H1 (cell line): Measurements from ENCODE around the gene DLEC1. TPM values are rescaled to one million over a fixed set of nuclear protein-coding genes. Genes with fewer than 3 reads are reported as not detected.

Experiments used
- CTCF ChIA-PET: fragments of 300-600 bp; sonication (Branson Sonifier 250); formaldehyde crosslinking; loops from one replicate; lab custom pipeline; 2021; ENCODE audit not compliant: partially characterized antibody; lab: Charles Lee
- POLR2A ChIA-PET: fragments of 300-600 bp; sonication (Branson Sonifier 250); formaldehyde crosslinking; loops from one replicate; lab custom pipeline; 2021; ENCODE audit warnings: inconsistent platforms; ENCODE audit not compliant: partially characterized antibody; lab: Charles Lee
- DNase-seq, 2 experiments: peaks; one replicate each; pipeline versions ENCODE4 v3.0.0 to v3.0.0-alpha.2; 2010 to 2022; ENCODE audit warnings: low spot score in 2 of 2, low read depth in 1 of 2, mixed read lengths in 1 of 2
- FAIRE-seq: peaks from 2 replicates; lab custom pipeline; 2011; peaks lifted over from hg19 to GRCh38; lab: Jason Lieb, UNC
- H2AFZ ChIP-seq: 2 replicates; pipeline ENCODE4 v1.8.1; 2012; ENCODE audit warnings: low read length, inconsistent platforms
- H2AK5ac ChIP-seq: 2 replicates; pipeline ENCODE4 v1.6.1; 2013; ENCODE audit warnings: low read depth, low read length
- H2BK120ac ChIP-seq: replicated peaks from 2 replicates; pipeline ENCODE3; 2013; ENCODE audit warnings: low read depth, low read length, inconsistent platforms
- H2BK12ac ChIP-seq: 2 replicates; pipeline ENCODE4 v1.6.1; 2013; ENCODE audit warnings: low read depth, low read length
- H2BK15ac ChIP-seq: 2 replicates; pipeline ENCODE4 v1.6.1; 2013; ENCODE audit warnings: low read length
- H2BK20ac ChIP-seq: 2 replicates; pipeline ENCODE4 v1.6.1; 2013; ENCODE audit warnings: low read length
- H2BK5ac ChIP-seq: 2 replicates; pipeline ENCODE4 v1.6.1; 2013; ENCODE audit warnings: low read depth, low read length
- H3K14ac ChIP-seq: 2 replicates; pipeline ENCODE4 v1.6.1; 2013; ENCODE audit warnings: inconsistent platforms; ENCODE audit not compliant: insufficient read length
- H3K18ac ChIP-seq: 2 replicates; pipeline ENCODE4 v1.6.1; 2013; ENCODE audit warnings: low read length; ENCODE audit errors: extremely low read depth
- H3K23ac ChIP-seq: 2 replicates; pipeline ENCODE4 v1.6.1; 2013; ENCODE audit warnings: inconsistent platforms; ENCODE audit not compliant: insufficient read length
- H3K23me2 ChIP-seq: 2 replicates; pipeline ENCODE4 v1.6.1; 2013; ENCODE audit warnings: low read depth, low read length
- H3K27ac ChIP-seq: 2 replicates; pipeline ENCODE4 v1.6.1; 2011; ENCODE audit warnings: low read depth, low read length, inconsistent platforms
- H3K27me3 ChIP-seq, 4 experiments: replicated peaks in 1 of 4; 1 replicate in 1 of 4; 2 replicates in 3 of 4; pipeline versions ENCODE4 v1.6.1 to v1.8.1; 2011 to 2013; ENCODE audit warnings: low read length in 3 of 4, mild to moderate bottlenecking in 3 of 4, inconsistent platforms in 2 of 4, mixed read lengths in 2 of 4, moderate library complexity in 1 of 4; ENCODE audit not compliant: control insufficient read depth in 3 of 4, insufficient read depth in 3 of 4; ENCODE audit errors: extremely low read depth in 1 of 4
- H3K36me3 ChIP-seq, 4 experiments: 2 replicates each; pipeline versions ENCODE4 v1.6.1 to v1.8.1; 2011 to 2013; ENCODE audit warnings: mild to moderate bottlenecking in 4 of 4, low read length in 3 of 4, moderate library complexity in 2 of 4, control low read depth in 1 of 4, inconsistent platforms in 1 of 4; ENCODE audit not compliant: insufficient read depth in 4 of 4, control insufficient read depth in 2 of 4
- H3K4ac ChIP-seq: replicated peaks from 2 replicates; pipeline ENCODE3; 2013; ENCODE audit warnings: low read length, low read depth, mixed read lengths, inconsistent platforms; ENCODE audit not compliant: insufficient read length
- H3K4me1 ChIP-seq, 4 experiments: replicated peaks in 1 of 4; 1 replicate in 1 of 4; 2 replicates in 3 of 4; pipeline versions ENCODE4 v1.6.1 to v1.8.1; 2011 to 2013; ENCODE audit warnings: low read length in 3 of 4, inconsistent platforms in 2 of 4, mixed read lengths in 1 of 4; ENCODE audit not compliant: insufficient read depth in 4 of 4, control insufficient read depth in 3 of 4
- H3K4me2 ChIP-seq, 2 experiments: 2 replicates each; pipeline versions ENCODE4 v1.6.1 to v1.8.1; 2011 to 2013; ENCODE audit warnings: low read depth in 2 of 2, low read length in 2 of 2, control low read depth in 1 of 2, inconsistent platforms in 1 of 2, mild to moderate bottlenecking in 1 of 2; ENCODE audit not compliant: insufficient read depth in 1 of 2
- H3K4me3 ChIP-seq, 4 experiments: fragments of 200-600, 300-600 bp in 1 of 4; sonication (generic), shearing (Covaris generic), sonication (Bioruptor Twin) in 1 of 4; 2 replicates each; pipeline versions ENCODE4 v1.5.1 to v1.8.1; 2011 to 2016; ENCODE audit warnings: low read length in 4 of 4, low read depth in 3 of 4, control low read depth in 2 of 4, inconsistent platforms in 2 of 4, mild to moderate bottlenecking in 2 of 4, mixed read lengths in 1 of 4, moderate library complexity in 1 of 4; ENCODE audit not compliant: insufficient read depth in 2 of 4; ENCODE audit errors: extremely low read depth in 1 of 4
- H3K56ac ChIP-seq: replicated peaks from 2 replicates; pipeline ENCODE3; 2013; ENCODE audit warnings: low read depth, mild to moderate bottlenecking, mixed read lengths, low read length, inconsistent platforms; ENCODE audit not compliant: insufficient read length
- H3K79me1 ChIP-seq: 2 replicates; pipeline ENCODE4 v1.6.1; 2013; ENCODE audit warnings: low read depth, low read length, control low read depth
- H3K79me2 ChIP-seq, 2 experiments: 2 replicates each; pipeline versions ENCODE4 v1.6.1 to v1.8.1; 2012 to 2013; ENCODE audit warnings: low read length in 2 of 2, mild to moderate bottlenecking in 2 of 2, inconsistent platforms in 1 of 2; ENCODE audit not compliant: insufficient read depth in 2 of 2, control insufficient read depth in 1 of 2
- H3K9ac ChIP-seq, 4 experiments: replicated peaks in 1 of 4; 1 replicate in 1 of 4; 2 replicates in 3 of 4; pipeline versions ENCODE4 v1.6.1 to v1.8.1; 2011 to 2013; ENCODE audit warnings: low read depth in 3 of 4, low read length in 3 of 4, control low read depth in 2 of 4, mild to moderate bottlenecking in 2 of 4, moderate library complexity in 2 of 4, inconsistent platforms in 1 of 4; ENCODE audit errors: extremely low read depth in 1 of 4
- H3K9me3 ChIP-seq, 2 experiments: 2 replicates each; pipeline versions ENCODE4 v1.6.1 to v1.8.1; 2012 to 2013; ENCODE audit warnings: mild to moderate bottlenecking in 2 of 2, moderate library complexity in 2 of 2, control low read depth in 1 of 2, inconsistent platforms in 1 of 2, low read depth in 1 of 2, low read length in 1 of 2, mixed read lengths in 1 of 2; ENCODE audit not compliant: insufficient read depth in 2 of 2
- H4K20me1 ChIP-seq, 2 experiments: replicated peaks in 1 of 2; 2 replicates each; pipeline versions ENCODE3 to v1.8.1; 2011 to 2013; ENCODE audit warnings: inconsistent platforms in 2 of 2, low read length in 2 of 2, mild to moderate bottlenecking in 1 of 2; ENCODE audit not compliant: insufficient read depth in 2 of 2, control insufficient read depth in 1 of 2
- H4K5ac ChIP-seq: 2 replicates; pipeline ENCODE4 v1.6.1; 2013; ENCODE audit warnings: low read length, low read depth, mixed read lengths, inconsistent platforms; ENCODE audit not compliant: insufficient read length
- H4K8ac ChIP-seq: 2 replicates; pipeline ENCODE4 v1.8.0; 2013; ENCODE audit warnings: mild to moderate bottlenecking, moderate library complexity, low read length, inconsistent platforms; ENCODE audit not compliant: insufficient read depth; ENCODE audit errors: extremely low read depth
- H4K91ac ChIP-seq: replicated peaks from 2 replicates; pipeline ENCODE3; 2013; ENCODE audit warnings: low read length, mixed read lengths, inconsistent platforms; ENCODE audit not compliant: insufficient read length
- BCL11A ChIP-seq, 2 experiments: IDR thresholded peaks; one replicate each; pipeline ENCODE4 v1.6.1; 2011; ENCODE audit warnings: low read depth in 2 of 2, low read length in 2 of 2, mild to moderate bottlenecking in 2 of 2
- HDAC6 ChIP-seq: IDR thresholded peaks from one replicate; pipeline ENCODE4 v1.7.1; 2012; ENCODE audit warnings: low read depth, mild to moderate bottlenecking, inconsistent platforms, low read length, moderate library complexity
- KDM1A ChIP-seq: fragments of 200-600, 300-600 bp; sonication (generic); IDR thresholded peaks from 2 replicates; pipeline ENCODE4 v1.7.1; 2016; ENCODE audit warnings: mild to moderate bottlenecking, low read length, borderline replicate concordance
- POU5F1 ChIP-seq: IDR thresholded peaks from 2 replicates; pipeline ENCODE4 v1.6.1; 2011; ENCODE audit warnings: low read depth, mild to moderate bottlenecking, low read length, moderate library complexity
- RNF2 ChIP-seq: fragments of 200-900, 300-1000 bp; sonication (generic); IDR thresholded peaks from 2 replicates; pipeline ENCODE4 v1.7.1; 2016; ENCODE audit warnings: borderline replicate concordance, low read depth, mild to moderate bottlenecking, antibody characterized with exemption, low read length; ENCODE audit not compliant: poor library complexity, severe bottlenecking; ENCODE audit errors: missing control alignments
- RXRA ChIP-seq: IDR thresholded peaks from 2 replicates; pipeline ENCODE4 v1.6.1; 2011; ENCODE audit warnings: low read depth, mild to moderate bottlenecking, low read length, moderate library complexity; ENCODE audit not compliant: insufficient read depth
- SIN3A ChIP-seq, 2 experiments: IDR thresholded peaks in 1 of 2; conservative IDR thresholded peaks in 1 of 2; 2 replicates each; pipeline ENCODE4 v1.6.1; 2011 to 2012; ENCODE audit warnings: low read length in 2 of 2, improper control_type of control experiment in 1 of 2, low read depth in 1 of 2, mild to moderate bottlenecking in 1 of 2
- SIRT6 ChIP-seq: IDR thresholded peaks from one replicate; pipeline ENCODE4 v1.7.1; 2012; ENCODE audit warnings: low read length, inconsistent platforms
- SP2 ChIP-seq: IDR thresholded peaks from 2 replicates; pipeline ENCODE4 v1.6.1; 2012; ENCODE audit warnings: mild to moderate bottlenecking, low read length, inconsistent platforms
- SUZ12 ChIP-seq: fragments of 200-600 bp; sonication (generic); IDR thresholded peaks from 2 replicates; pipeline ENCODE4 v1.6.1; 2012; ENCODE audit warnings: mild to moderate bottlenecking, inconsistent platforms, low read length, moderate library complexity, mixed read lengths
- TBP ChIP-seq: IDR thresholded peaks from 2 replicates; pipeline ENCODE4 v1.6.1; 2011; ENCODE audit warnings: low read depth, low read length, improper control_type of control experiment
- ZNF274 ChIP-seq: IDR thresholded peaks from 2 replicates; pipeline ENCODE4 v1.7.0; 2012; ENCODE audit warnings: low read length, borderline replicate concordance; ENCODE audit errors: extremely low read depth
- WGBS, 2 experiments: shearing (Covaris generic) in 1 of 2; methylation state at CpG; one replicate each; pipeline versions ENCODE4 v1.1.6 to v1.1.7; 2013 to 2015; ENCODE audit warnings: low lambda C conversion rate in 2 of 2, mixed read lengths in 2 of 2, inconsistent platforms in 1 of 2, low coverage in 1 of 2, missing lambda C conversion rate in 1 of 2; ENCODE audit not compliant: insufficient replicate concordance in 2 of 2, insufficient coverage in 1 of 2, insufficient read length in 1 of 2; ENCODE audit errors: extremely low coverage in 1 of 2, missing lambda C conversion rate in 1 of 2; 5-methylcytosine and 5-hydroxymethylcytosine counted together
- polyA plus RNA-seq, 7 experiments: library from polyadenylated mRNA; depleted of rRNA in 3 of 7; stranded (reverse) in 5 of 7; unstranded in 2 of 7; fragments of >200 nt in 5 of 7; fragments of 200-250 nt in 2 of 7; gene quantifications; 1 replicate in 5 of 7; 2 replicates in 1 of 7; 4 replicates in 1 of 7; pipeline versions ENCODE4 v1.2.1 to v1.2.3, GENCODE V29; 2011 to 2013; ENCODE audit warnings: missing spikeins in 2 of 7, mixed read lengths in 2 of 7
- total RNA-seq: library from RNA; stranded (reverse); fragmentation: NEBNext Ultra II Directional; extraction: Animal tissue kit (Norgen Biotek cat#: 25700); gene quantifications from 2 replicates; pipeline ENCODE4 v1.2.1, GENCODE V29; 2021

Gene DLEC1
- total and polyA plus RNA-seq, 2 of the 8 experiments (the other 6 are each of a cell fraction or from before 2014, with no cell fraction given) = 0.26 to 0.76 TPM

DNA sequence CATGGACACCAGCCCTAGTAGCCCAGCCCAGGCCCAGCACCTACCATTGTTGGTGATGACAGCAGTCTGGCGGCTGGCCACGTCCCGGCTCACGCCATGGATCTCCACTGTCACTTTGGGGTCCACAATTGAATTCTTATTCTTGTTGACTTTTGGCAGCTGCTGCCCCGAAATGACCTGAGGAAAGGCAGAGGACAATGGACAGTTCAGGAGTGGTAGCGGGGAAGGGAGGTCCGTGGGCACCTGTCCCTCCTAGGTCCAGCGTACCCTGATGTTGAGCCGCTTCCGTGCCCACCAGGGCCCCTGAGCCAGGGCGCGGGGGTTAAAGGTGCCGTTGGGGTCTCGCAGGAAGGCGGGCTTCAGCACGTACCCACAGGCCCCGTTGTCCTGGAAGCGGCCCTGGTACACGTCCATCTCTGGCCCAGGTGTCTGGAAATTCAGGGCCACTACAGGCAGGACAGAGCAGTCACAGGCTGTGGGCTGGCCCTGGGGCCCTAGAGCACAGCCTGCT lies 30.8 kb upstream of the DLEC1 start:
- FAIRE-seq (no peak), DNase-seq (no peak)
- Histone ChIP-seq H3K56ac (no peak overlapping the region), H2BK12ac (no peak overlapping the region), H3K4me2 (no peak overlapping the region), H3K36me3 (no peaks in the 10 kb centered on the region; a peak in 1 of 8 replicates), H3K27me3 (no peaks in the 10 kb centered on the region), H2BK15ac (no peak overlapping the region), H2BK120ac (no peak overlapping the region), H3K4me1 (no peaks in the 10 kb centered on the region), H3K9ac (no peak overlapping the region), H3K4ac (no peak overlapping the region), H3K18ac (no peak overlapping the region), H4K5ac (no peak overlapping the region), H2BK5ac (no peak overlapping the region), H3K14ac (no peak overlapping the region), H3K23ac (no peak overlapping the region), H3K9me3 (no peaks in the 10 kb centered on the region), H2AK5ac (no peak overlapping the region), H4K8ac (no peak overlapping the region), H3K27ac (no peak overlapping the region), H2AFZ (no peak overlapping the region), H2BK20ac (no peak overlapping the region), H4K91ac (no peak overlapping the region), H4K20me1 (peaks cover 0 to 6% of the 10 kb centered on the region in 2 experiments), H3K79me2 (no peaks in the 10 kb centered on the region), H3K79me1 (no peaks in the 10 kb centered on the region), H3K23me2 (no peaks in the 10 kb centered on the region), H3K4me3 (no peak overlapping the region)
- no peak for TF ChIP-seq BCL11A (IDR thresholded peaks at IDR 0.05; ENCODE audit: low read depth in 2 of 2, low read length in 2 of 2)
- no peak for TF ChIP-seq RXRA
- TF ChIP-seq SUZ12 = no peak
- TF ChIP-seq RNF2 = no peak
- TF ChIP-seq SP2 = no peak
- no peak for TF ChIP-seq HDAC6
- no peak for TF ChIP-seq ZNF274
- no peak for TF ChIP-seq SIRT6
- no peak for TF ChIP-seq POU5F1
- TF ChIP-seq KDM1A = no peak
- no peak for TF ChIP-seq SIN3A (conservative IDR thresholded peaks at IDR 0.05 in 1 of 2, IDR thresholded peaks at IDR 0.05 in 1 of 2; ENCODE audit: low read depth in 1 of 2, low read length in 2 of 2)
- TF ChIP-seq TBP = no peak
- 93% methylated on average over 18 of the region's 19 CpGs; no CpG with 5 or more reads in 1 of the 2 experiments for WGBS, 2 experiments
- CTCF ChIA-PET = interaction anchor here (1.4 kb wide), 1 partner anchor 34 kb away, joined by 5 read pairs; no protein-coding TSS in a partner anchor
- POLR2A ChIA-PET = no interaction called here
